ENCODE results near the gene DCN.

Gene DCN

GRCh38 chr12:91191513-91192111 lies 9.0 kb upstream of the DCN start:
- no peak for DNase-seq (ENCODE audit: low read depth)
- no peak overlapping the region for H3K4me3 ChIP-seq (ENCODE audit: control insufficient read depth, low read depth, low read length)
- TF ChIP-seq, protein P1, sequence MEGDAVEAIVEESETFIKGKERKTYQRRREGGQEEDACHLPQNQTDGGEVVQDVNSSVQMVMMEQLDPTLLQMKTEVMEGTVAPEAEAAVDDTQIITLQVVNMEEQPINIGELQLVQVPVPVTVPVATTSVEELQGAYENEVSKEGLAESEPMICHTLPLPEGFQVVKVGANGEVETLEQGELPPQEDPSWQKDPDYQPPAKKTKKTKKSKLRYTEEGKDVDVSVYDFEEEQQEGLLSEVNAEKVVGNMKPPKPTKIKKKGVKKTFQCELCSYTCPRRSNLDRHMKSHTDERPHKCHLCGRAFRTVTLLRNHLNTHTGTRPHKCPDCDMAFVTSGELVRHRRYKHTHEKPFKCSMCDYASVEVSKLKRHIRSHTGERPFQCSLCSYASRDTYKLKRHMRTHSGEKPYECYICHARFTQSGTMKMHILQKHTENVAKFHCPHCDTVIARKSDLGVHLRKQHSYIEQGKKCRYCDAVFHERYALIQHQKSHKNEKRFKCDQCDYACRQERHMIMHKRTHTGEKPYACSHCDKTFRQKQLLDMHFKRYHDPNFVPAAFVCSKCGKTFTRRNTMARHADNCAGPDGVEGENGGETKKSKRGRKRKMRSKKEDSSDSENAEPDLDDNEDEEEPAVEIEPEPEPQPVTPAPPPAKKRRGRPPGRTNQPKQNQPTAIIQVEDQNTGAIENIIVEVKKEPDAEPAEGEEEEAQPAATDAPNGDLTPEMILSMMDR (IDR thresholded peaks at IDR 0.05; ENCODE audit: control insufficient read depth, insufficient read depth, low read depth, low read length, missing control alignments) = no peak

DNA sequence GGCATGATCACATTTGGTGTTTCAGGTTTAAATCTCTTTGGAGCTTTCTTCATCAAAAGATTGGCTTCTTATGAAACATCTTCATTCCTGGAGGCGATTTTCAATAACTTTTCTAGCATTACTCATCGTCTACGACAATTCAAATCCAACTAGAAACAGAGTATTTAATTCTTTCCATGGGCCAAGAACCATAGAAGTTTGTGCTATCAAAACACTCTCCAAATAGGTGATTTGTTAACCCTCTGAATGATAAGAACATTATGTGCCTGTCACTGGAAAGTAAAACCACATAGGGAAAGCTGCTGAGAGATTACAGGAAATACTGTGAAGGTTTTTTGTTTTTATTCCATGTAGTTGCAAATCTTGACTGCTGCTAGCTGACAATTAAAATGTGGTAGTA lies 6.9 kb upstream of the DCN start:
- no peak overlapping the region for H3K4me3 ChIP-seq (ENCODE audit: control insufficient read depth, low read depth, low read length)
- no peak for DNase-seq (ENCODE audit: low read depth)
- TF ChIP-seq, protein P1 (IDR thresholded peaks at IDR 0.05; ENCODE audit: control insufficient read depth, insufficient read depth, low read depth, low read length, missing control alignments) = no peak

DNA sequence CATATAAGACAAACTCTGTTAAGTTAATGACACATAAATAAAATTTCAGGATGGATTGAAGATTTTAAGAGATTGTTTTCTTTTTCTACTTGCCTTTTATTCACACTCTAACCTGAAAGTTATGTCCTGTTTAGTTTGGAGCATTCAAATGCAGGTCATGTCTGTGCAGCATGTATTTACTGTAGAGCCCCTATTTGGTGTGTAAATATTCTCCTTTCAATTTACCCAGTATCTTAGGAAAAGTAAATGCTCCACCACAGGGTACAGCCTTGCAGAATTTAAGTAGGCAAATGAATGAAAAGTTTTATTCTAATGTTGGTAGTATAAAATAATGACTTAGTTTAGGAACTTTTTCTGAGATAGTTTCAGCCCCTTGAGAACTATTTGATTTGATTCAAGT lies 6.2 kb upstream of the DCN start:
- TF ChIP-seq, protein P1 (IDR thresholded peaks at IDR 0.05; ENCODE audit: control insufficient read depth, insufficient read depth, low read depth, low read length, missing control alignments) = no peak
- H3K4me3 ChIP-seq (ENCODE audit: control insufficient read depth, low read depth, low read length) = no peak overlapping the region
- no peak for DNase-seq (ENCODE audit: low read depth)

DNA sequence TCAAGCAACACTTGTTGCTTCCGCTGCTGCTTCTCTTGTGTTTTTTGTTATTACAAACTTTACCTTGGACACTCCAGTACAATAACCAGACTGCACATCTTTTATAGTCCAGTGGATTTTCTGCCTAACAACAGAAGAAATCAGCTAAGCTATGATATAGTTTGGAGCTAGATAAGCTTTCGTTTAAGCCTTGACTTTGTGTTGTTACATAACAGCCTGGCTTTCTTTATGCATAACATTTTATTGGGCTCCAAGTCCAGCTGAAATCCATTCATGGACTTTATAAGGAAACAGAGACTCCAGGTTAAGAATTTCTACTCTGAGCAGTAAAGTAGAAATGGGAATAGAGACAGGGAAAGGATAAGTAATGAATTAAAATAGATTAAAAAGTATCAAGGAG lies 3.5 kb upstream of the DCN start:
- DNase-seq (ENCODE audit: low read depth) = no peak
- TF ChIP-seq, protein P1 (IDR thresholded peaks at IDR 0.05; ENCODE audit: control insufficient read depth, insufficient read depth, low read depth, low read length, missing control alignments) = no peak
- H3K4me3 ChIP-seq (ENCODE audit: control insufficient read depth, low read depth, low read length) = no peak overlapping the region

DNA sequence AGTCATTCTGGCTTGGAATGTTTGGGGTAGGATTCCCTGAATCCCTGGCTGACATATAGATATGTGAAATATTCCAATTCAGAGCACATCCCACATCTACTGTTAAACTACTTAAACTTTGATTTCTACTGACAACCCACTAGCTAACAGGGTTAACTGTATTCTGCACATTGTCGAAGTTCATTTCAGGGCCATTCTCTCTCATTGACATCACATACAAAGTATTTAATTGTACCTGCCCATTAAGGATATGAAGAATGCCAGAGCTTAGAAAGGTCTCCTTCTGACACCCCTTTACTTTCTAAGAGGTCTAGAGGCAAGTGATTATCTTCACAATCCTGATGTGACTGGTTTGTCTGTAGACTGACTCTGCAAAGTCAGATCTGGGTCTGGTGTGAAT lies 2.8 kb upstream of the DCN start:
- no peak overlapping the region for H3K4me3 ChIP-seq (ENCODE audit: control insufficient read depth, low read depth, low read length)
- no peak for DNase-seq (ENCODE audit: low read depth)
- TF ChIP-seq, protein P1 (IDR thresholded peaks at IDR 0.05; ENCODE audit: control insufficient read depth, insufficient read depth, low read depth, low read length, missing control alignments) = no peak

DNA sequence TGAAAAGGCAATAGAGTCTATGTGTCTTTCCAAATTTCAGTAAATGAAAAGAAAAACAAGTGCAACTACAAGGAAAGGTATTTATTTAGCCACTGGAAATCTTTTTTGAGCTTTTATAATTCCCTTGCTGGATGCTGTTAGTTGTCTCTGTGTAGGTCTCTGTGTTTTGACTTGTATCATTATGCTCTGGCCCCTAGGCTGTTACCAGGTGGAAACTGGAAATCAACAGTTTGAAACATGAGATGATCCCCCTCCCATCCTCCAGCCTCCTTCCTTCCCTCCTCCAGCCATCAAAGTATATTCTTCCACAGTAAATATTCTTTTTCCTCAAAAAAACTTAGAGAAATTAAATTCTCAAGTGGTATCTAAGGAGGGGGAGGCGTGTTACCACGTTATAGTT lies 934 bp upstream of the DCN start:
- no peak for DNase-seq (ENCODE audit: low read depth)
- H3K4me3 ChIP-seq (ENCODE audit: control insufficient read depth, low read depth, low read length) = no peak overlapping the region
- TF ChIP-seq, protein P1 (IDR thresholded peaks at IDR 0.05; ENCODE audit: control insufficient read depth, insufficient read depth, low read depth, low read length, missing control alignments) = no peak
